Caco-2 (cell line): ENCODE measurements around the gene FAM83C. TPM values are rescaled to one million over a fixed set of nuclear protein-coding genes. Genes with fewer than 3 reads are reported as not detected.
"Not testable (repeated sequence)": the region's sequence is repeated elsewhere in the genome, so short reads cannot be mapped to it uniquely, and the experiment has no call there.

Experiments used
- BruUV-seq: library from RNA; stranded (reverse); fragments of 400-500 nt; replicated peaks from 2 replicates; lab custom pipeline; 2021; lab: Mats Ljungman, UMichigan
- CTCF ChIA-PET: fragments of 300-600 bp; sonication (Branson Sonifier 250); formaldehyde crosslinking; loops from one replicate; lab custom pipeline; 2022; ENCODE audit warnings: antibody characterized with exemption; lab: Charles Lee
- POLR2A ChIA-PET: fragments of 300-600 bp; sonication (Branson Sonifier 250); formaldehyde crosslinking; loops from one replicate; lab custom pipeline; 2022; ENCODE audit warnings: antibody characterized with exemption; lab: Charles Lee
- DNase-seq, 2 experiments: peaks; one replicate each; pipeline versions ENCODE4 v3.0.0 to v3.0.0-alpha.2; 2020 to 2022
- H3K27me3 ChIP-seq: replicated peaks from 2 replicates; pipeline ENCODE4 v1.6.0; 2011; ENCODE audit warnings: low read length; ENCODE audit not compliant: control insufficient read depth, insufficient read depth
- H3K36me3 ChIP-seq: 2 replicates; pipeline ENCODE4 v1.5.1; 2011; ENCODE audit warnings: low read length; ENCODE audit not compliant: control insufficient read depth, insufficient read depth
- H3K4me1 ChIP-seq: fragments of 250-450 bp; sonication (Bioruptor Pico); 2 replicates; pipeline ENCODE4 v1.5.1; 2020; ENCODE audit warnings: mild to moderate bottlenecking
- H3K4me3 ChIP-seq: 2 replicates; pipeline ENCODE4 v1.5.1; 2011; ENCODE audit warnings: low read depth, mild to moderate bottlenecking, control low read depth, low read length
- H3K9me3 ChIP-seq: fragments of 250-450 bp; sonication (Bioruptor Pico); 2 replicates; pipeline ENCODE4 v1.5.1; 2020; ENCODE audit warnings: mild to moderate bottlenecking, moderate library complexity
- H3K27ac Mint-ChIP-seq: one replicate; pipeline ENCODE4 v1.8.0; 2022; ENCODE audit warnings: mixed read lengths; ENCODE audit not compliant: unreplicated experiment
- H3K27me3 Mint-ChIP-seq: one replicate; pipeline ENCODE4 v1.8.0; 2022; ENCODE audit warnings: mixed read lengths; ENCODE audit not compliant: insufficient read depth, unreplicated experiment
- H3K36me3 Mint-ChIP-seq: one replicate; pipeline ENCODE4 v1.8.0; 2022; ENCODE audit warnings: mild to moderate bottlenecking, mixed read lengths; ENCODE audit not compliant: insufficient read depth, unreplicated experiment
- H3K4me1 Mint-ChIP-seq: one replicate; pipeline ENCODE4 v1.8.0; 2022; ENCODE audit warnings: low read depth, mixed read lengths; ENCODE audit not compliant: unreplicated experiment
- H3K4me3 Mint-ChIP-seq: one replicate; pipeline ENCODE4 v1.8.0; 2022; ENCODE audit warnings: mild to moderate bottlenecking, moderate library complexity, mixed read lengths; ENCODE audit not compliant: unreplicated experiment
- H3K9me3 Mint-ChIP-seq: one replicate; pipeline ENCODE4 v1.8.0; 2022; ENCODE audit warnings: mixed read lengths; ENCODE audit not compliant: unreplicated experiment
- CTCF ChIP-seq, 2 experiments: fragments of 200-600 bp in 1 of 2; IDR thresholded peaks; 1 replicate in 1 of 2; 2 replicates in 1 of 2; pipeline versions ENCODE4 v1.5.1 to v1.8.0; 2011 to 2022; ENCODE audit warnings: antibody characterized with exemption in 1 of 2, control low read depth in 1 of 2, inconsistent platforms in 1 of 2, low read depth in 1 of 2, low read length in 1 of 2, mild to moderate bottlenecking in 1 of 2, moderate library complexity in 1 of 2; ENCODE audit not compliant: insufficient read depth in 1 of 2, severe bottlenecking in 1 of 2, unreplicated experiment in 1 of 2
- intact Hi-C: fragments of 100-400 bp; cut with micrococcal nuclease; formaldehyde crosslinking; loops from one replicate; pipeline ENCODE4 v1.10.0; 2022; ENCODE audit not compliant: unreplicated experiment
- total RNA-seq: library from RNA; stranded (reverse); gene quantifications from 2 replicates; pipeline ENCODE4 v1.2.3, GENCODE V29; 2022

Gene FAM83C
- total RNA-seq, 1 experiment from 2014 or later = not detected

DNA sequence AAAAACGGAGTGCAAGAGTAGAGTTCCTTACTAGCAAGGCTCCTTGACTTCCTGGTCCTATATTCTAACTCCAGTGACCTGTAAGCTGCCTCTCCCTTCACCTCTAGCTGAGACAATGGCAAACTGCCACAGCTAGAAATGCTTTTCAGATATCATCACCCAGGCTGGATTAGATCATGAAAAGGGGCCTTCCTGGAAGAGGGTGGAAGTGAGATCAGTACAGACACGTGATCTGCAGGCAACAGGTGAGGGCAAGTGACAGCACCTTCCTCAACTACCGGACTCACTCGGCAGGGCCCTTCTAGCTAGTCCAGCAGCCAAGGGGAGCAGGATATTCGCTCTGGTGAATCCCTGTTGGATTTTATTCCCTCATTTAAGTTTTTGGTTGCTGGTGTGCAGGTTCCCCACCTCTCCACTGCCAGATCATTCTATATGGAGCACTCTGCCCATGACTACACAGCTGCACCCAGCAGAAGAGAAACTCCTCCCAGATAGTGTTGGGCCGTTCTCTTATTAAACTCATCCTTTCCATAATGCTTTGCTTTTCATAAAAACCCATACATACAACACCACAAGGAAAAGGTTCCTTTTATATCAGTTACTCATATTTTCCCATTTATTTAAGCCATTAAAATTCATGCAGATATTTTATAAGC is 26.4 kb upstream of the FAM83C start:
- no peaks in the 10 kb centered on the region for H3K9me3 ChIP-seq
- H3K36me3 Mint-ChIP-seq = peaks cover 14% of the 10 kb centered on the region
- no peaks in the 10 kb centered on the region for H3K27me3 Mint-ChIP-seq
- intact Hi-C loops = loop anchor here (1.0 kb wide), 1 partner anchor 9 kb away; no protein-coding TSS in a partner anchor
- peak in 1 of 2 experiments; percentile 72 for DNase-seq
- H3K4me3 ChIP-seq = no peak overlapping the region
- ChIA-PET CTCF (interaction anchor here (1.9 to 5.1 kb wide), 3 partner anchors 8 to 12 kb away, joined by 8 to 78 read pairs (median 11); no protein-coding TSS in a partner anchor), POLR2A (interaction anchor here (0.8 kb wide), 1 partner anchor 11 kb away, joined by 3 read pairs; no protein-coding TSS in a partner anchor)
- H3K4me1 ChIP-seq = peaks cover 55% of the 10 kb centered on the region
- peaks cover under 1% of the 10 kb centered on the region; the same call in 1 of the 2 replicates for H3K36me3 ChIP-seq
- no peak overlapping the region for H3K4me3 Mint-ChIP-seq
- TF ChIP-seq CTCF (IDR thresholded peaks at IDR 0.05; ENCODE audit: insufficient read depth in 1 of 2, low read depth in 1 of 2, low read length in 1 of 2, severe bottlenecking in 1 of 2, unreplicated experiment in 1 of 2) = no peak
- H3K27ac Mint-ChIP-seq = peak overlapping the region; percentile 86
- no peaks in the 10 kb centered on the region for H3K9me3 Mint-ChIP-seq
- no peaks in the 10 kb centered on the region for H3K27me3 ChIP-seq
- BruUV-seq = no TSS peak
- peaks cover 48% of the 10 kb centered on the region for H3K4me1 Mint-ChIP-seq

DNA sequence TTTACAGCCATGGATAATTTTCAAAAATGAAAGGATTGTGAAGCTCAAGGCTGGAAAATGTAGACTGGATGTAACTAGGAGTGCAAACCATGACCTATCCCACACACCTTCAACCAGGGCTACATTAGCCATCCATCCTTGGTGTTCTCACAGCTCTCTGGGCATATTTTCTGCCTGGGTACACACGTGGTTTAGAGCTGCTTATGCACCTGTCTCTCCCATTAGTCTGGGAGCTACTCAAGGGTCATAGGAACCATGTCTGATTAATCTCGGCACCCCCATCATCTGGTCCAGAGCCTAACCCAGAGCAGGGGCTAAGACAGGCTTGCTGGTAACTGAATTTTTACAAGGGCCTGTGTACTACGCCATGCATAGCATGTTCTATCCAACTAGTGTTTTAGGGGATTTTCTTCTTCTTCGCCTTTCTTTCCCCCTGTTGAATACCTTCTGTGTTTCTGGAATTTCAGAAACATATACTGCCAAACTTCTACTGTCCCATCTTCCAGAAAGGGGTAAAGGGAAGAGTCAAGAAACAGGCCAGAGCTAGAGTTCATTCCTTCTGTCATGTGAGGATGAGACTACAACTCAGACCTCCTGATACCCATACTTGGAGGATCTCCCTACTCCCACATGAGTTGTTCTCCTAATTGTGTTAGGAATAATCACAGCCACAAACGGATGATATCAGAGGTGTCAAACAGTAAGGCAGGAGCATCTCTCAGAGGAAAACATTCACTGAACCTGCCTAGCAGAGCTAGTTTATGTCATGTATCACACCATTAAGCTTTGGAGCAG is 25.4 kb upstream of the FAM83C start:
- Mint-ChIP-seq H3K36me3 (peaks cover 14% of the 10 kb centered on the region), H3K4me3 (no peak overlapping the region), H3K27ac (no peak overlapping the region), H3K4me1 (peaks cover 52% of the 10 kb centered on the region), H3K9me3 (no peaks in the 10 kb centered on the region), H3K27me3 (no peaks in the 10 kb centered on the region)
- H3K9me3 ChIP-seq = no peaks in the 10 kb centered on the region
- no peak for DNase-seq
- H3K36me3 ChIP-seq = peaks cover 1% of the 10 kb centered on the region; the same call in 1 of the 2 replicates
- intact Hi-C loops = no loop called here
- BruUV-seq = no TSS peak
- ChIA-PET POLR2A (interaction anchor here (0.8 kb wide), 1 partner anchor 10 kb away, joined by 3 read pairs; no protein-coding TSS in a partner anchor), CTCF (interaction anchor here (0.8 to 5.1 kb wide), 4 partner anchors 9 to 122 kb away, joined by 3 to 78 read pairs (median 10); no protein-coding TSS in a partner anchor)
- no peak for TF ChIP-seq CTCF (IDR thresholded peaks at IDR 0.05; ENCODE audit: insufficient read depth in 1 of 2, low read depth in 1 of 2, low read length in 1 of 2, severe bottlenecking in 1 of 2, unreplicated experiment in 1 of 2)
- no peaks in the 10 kb centered on the region for H3K27me3 ChIP-seq
- no peak overlapping the region for H3K4me3 ChIP-seq
- H3K4me1 ChIP-seq = peaks cover 56% of the 10 kb centered on the region

GRCh38 chr20:35316086-35316485 is 23.9 kb upstream of the FAM83C start:
- Histone ChIP-seq H3K27me3 (no peaks in the 10 kb centered on the region), H3K9me3 (no peaks in the 10 kb centered on the region), H3K4me3 (no peak overlapping the region), H3K4me1 (peaks cover 63% of the 10 kb centered on the region), H3K36me3 (peaks cover 1% of the 10 kb centered on the region; the same call in 1 of the 2 replicates)
- intact Hi-C loops = no loop called here
- POLR2A ChIA-PET = no interaction called here
- peaks cover 62% of the 10 kb centered on the region for H3K4me1 Mint-ChIP-seq
- no peaks in the 10 kb centered on the region for H3K27me3 Mint-ChIP-seq
- TF ChIP-seq CTCF (IDR thresholded peaks at IDR 0.05; ENCODE audit: insufficient read depth in 1 of 2, low read depth in 1 of 2, low read length in 1 of 2, severe bottlenecking in 1 of 2, unreplicated experiment in 1 of 2) = no peak
- no peak for DNase-seq
- BruUV-seq = no TSS peak
- peaks cover 15% of the 10 kb centered on the region for H3K36me3 Mint-ChIP-seq
- H3K9me3 Mint-ChIP-seq = no peaks in the 10 kb centered on the region
- CTCF ChIA-PET = no interaction called here
- H3K27ac Mint-ChIP-seq = no peak overlapping the region
- no peak overlapping the region for H3K4me3 Mint-ChIP-seq

GRCh38 chr20:35315632-35316020 is 23.4 kb upstream of the FAM83C start:
- H3K27me3 ChIP-seq, intact Hi-C loops, H3K4me3 ChIP-seq, H3K36me3 ChIP-seq, H3K4me3 Mint-ChIP-seq, H3K9me3 Mint-ChIP-seq, POLR2A ChIA-PET, BruUV-seq, H3K27me3 Mint-ChIP-seq, DNase-seq, H3K9me3 ChIP-seq, CTCF ChIA-PET: not testable (repeated sequence)
- Mint-ChIP-seq H3K36me3 (peaks cover 19% of the 10 kb centered on the region), H3K27ac (peak overlapping the region; percentile 24), H3K4me1 (peaks cover 61% of the 10 kb centered on the region)
- H3K4me1 ChIP-seq = peaks cover 60% of the 10 kb centered on the region
